Liver (tissue), 9 donors: ENCODE measurements around the gene ERGIC1. TPM values are rescaled to one million over a fixed set of nuclear protein-coding genes. Genes with fewer than 3 reads are reported as not detected.

Experiments used
- DNase-seq: peaks from one replicate; pipeline ENCODE4 v3.0.0-alpha.2; 2017; ENCODE audit warnings: low spot score
- H3K27ac ChIP-seq, 2 donors: one replicate each; pipeline ENCODE4 v1.7.0; 2013; ENCODE audit warnings: inconsistent platforms in 2 of 2, low read length in 2 of 2, control low read depth in 1 of 2, low read depth in 1 of 2, mild to moderate bottlenecking in 1 of 2
- H3K27me3 ChIP-seq, 4 donors: one replicate each; pipeline versions ENCODE4 v1.6.1 to v1.7.0; 2013; ENCODE audit warnings: low read length in 3 of 4, inconsistent platforms in 1 of 4, mild to moderate bottlenecking in 1 of 4, moderate library complexity in 1 of 4; ENCODE audit not compliant: control insufficient read depth in 4 of 4, insufficient read depth in 4 of 4
- H3K36me3 ChIP-seq, 4 donors: one replicate each; pipeline versions ENCODE4 v1.6.1 to v1.7.0; 2013; ENCODE audit warnings: low read length in 3 of 4, mild to moderate bottlenecking in 3 of 4, low read depth in 1 of 4, moderate library complexity in 1 of 4; ENCODE audit not compliant: control insufficient read depth in 4 of 4, insufficient read depth in 3 of 4
- H3K4me1 ChIP-seq, 4 donors: one replicate each; pipeline versions ENCODE4 v1.6.1 to v1.7.0; 2013; ENCODE audit warnings: low read length in 3 of 4, mild to moderate bottlenecking in 3 of 4, moderate library complexity in 1 of 4; ENCODE audit not compliant: control insufficient read depth in 4 of 4, insufficient read depth in 4 of 4
- H3K4me3 ChIP-seq, 3 donors: one replicate each; pipeline versions ENCODE4 v1.6.1 to v1.7.0; 2013; ENCODE audit warnings: low read length in 3 of 3, control low read depth in 1 of 3, low read depth in 1 of 3, mild to moderate bottlenecking in 1 of 3
- H3K9ac ChIP-seq, 2 donors: one replicate each; pipeline ENCODE4 v1.7.0; 2013; ENCODE audit warnings: low read length in 2 of 2, mild to moderate bottlenecking in 2 of 2, moderate library complexity in 2 of 2, control low read depth in 1 of 2, low read depth in 1 of 2
- H3K9me3 ChIP-seq, 4 donors: one replicate each; pipeline versions ENCODE4 v1.6.1 to v1.7.0; 2013; ENCODE audit warnings: low read length in 3 of 4; ENCODE audit not compliant: control insufficient read depth in 4 of 4
- EGR1 ChIP-seq, 2 donors: IDR thresholded peaks; 2 replicates each; pipeline ENCODE4 v1.6.1; 2016 to 2018; ENCODE audit warnings: antibody characterized with exemption in 2 of 2, low read depth in 2 of 2
- GABPA ChIP-seq, 2 donors: IDR thresholded peaks in 1 of 2; conservative IDR thresholded peaks in 1 of 2; 2 replicates each; pipeline ENCODE4 v1.6.1; 2016; ENCODE audit warnings: antibody characterized with exemption in 2 of 2, mild to moderate bottlenecking in 1 of 2, moderate library complexity in 1 of 2
- RXRA ChIP-seq, 2 donors: IDR thresholded peaks; 2 replicates each; pipeline ENCODE4 v1.6.1; 2017 to 2018; ENCODE audit warnings: antibody characterized with exemption in 2 of 2, mild to moderate bottlenecking in 1 of 2
- TAF1 ChIP-seq: conservative IDR thresholded peaks from 2 replicates; pipeline ENCODE4 v1.6.1; 2016; ENCODE audit warnings: antibody characterized with exemption, mild to moderate bottlenecking
- WGBS: extraction: QIAGEN DNeasy Blood & Tissue Kit; methylation state at CpG from one replicate; pipeline ENCODE4 v1.1.7; 2013; 5-methylcytosine and 5-hydroxymethylcytosine counted together
- polyA plus RNA-seq, 2 donors: library from polyadenylated mRNA; stranded (reverse) in 1 of 2; unstranded in 1 of 2; fragments of 200-250 nt in 1 of 2; fragments of >200 nt in 1 of 2; fragmentation: Nextera tagmentation in 1 of 2; extraction: Ambion mirVana in 1 of 2; gene quantifications; one replicate each; pipeline versions ENCODE4 v1.2.1 to v1.2.3, GENCODE V29; 2013 to 2015
- total RNA-seq, 2 donors: library from RNA; depleted of rRNA; stranded (reverse); fragments of >200 nt; gene quantifications; one replicate each; pipeline ENCODE4 v1.2.3, GENCODE V29; 2014
- TF ChIP-seq, protein P1 (sequence below): fragments of 150-350 bp; IDR thresholded peaks from 2 replicates; pipeline ENCODE4 v1.5.1; 2017; ENCODE audit warnings: improper control_type of control experiment, low read depth, low read length; ENCODE audit not compliant: missing input control
- TF ChIP-seq, protein P2 (sequence below): IDR thresholded peaks from 2 replicates; pipeline ENCODE4 v1.6.1; 2016; ENCODE audit warnings: antibody characterized with exemption, mild to moderate bottlenecking
- TF ChIP-seq, protein P3 (sequence below): IDR thresholded peaks from 2 replicates; pipeline ENCODE4 v1.6.1; 2016; ENCODE audit warnings: antibody characterized with exemption
- donor health status: healthy.
- donor health status: healthy.
- donor health status: healthy.
- donor health status: healthy.
- donor health status: healthy.

Gene ERGIC1
- total and polyA plus RNA-seq, 4 donors, result 45.4 to 155 (median 101) TPM

DNA sequence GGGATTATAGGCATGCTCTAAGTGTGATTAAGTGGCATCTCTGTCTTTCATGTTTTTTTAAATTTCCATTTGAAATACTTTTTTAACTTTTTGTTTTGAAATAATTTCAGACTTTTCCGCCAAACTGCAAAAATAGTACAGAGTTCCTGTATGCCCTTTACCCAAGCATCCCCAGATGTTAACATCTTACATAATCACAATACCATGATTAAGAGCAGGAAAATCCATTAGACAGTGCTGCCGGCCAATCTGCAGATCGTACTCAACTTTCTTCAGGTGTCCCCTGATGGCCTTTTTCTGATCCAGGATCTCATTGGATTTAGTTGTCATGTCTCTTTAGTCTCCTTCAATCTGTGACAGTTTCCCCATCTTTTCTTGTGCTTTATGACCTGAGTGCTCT, 49.0 kb downstream of the ERGIC1 start:
- WGBS, result 90% methylated on average over 3 of the region's 3 CpGs
- DNase-seq, result no peak
- Histone ChIP-seq H3K9ac (no peak overlapping the region), H3K27ac (peak overlapping the region in 1 of 2 donors; percentile 73), H3K36me3 (no peaks in the 10 kb centered on the region), H3K9me3 (no peaks in the 10 kb centered on the region), H3K4me3 (no peak overlapping the region), H3K4me1 (peaks cover 4 to 24% (median 13%) of the 10 kb centered on the region in 4 donors), H3K27me3 (no peaks in the 10 kb centered on the region)
- TF ChIP-seq, protein P1, sequence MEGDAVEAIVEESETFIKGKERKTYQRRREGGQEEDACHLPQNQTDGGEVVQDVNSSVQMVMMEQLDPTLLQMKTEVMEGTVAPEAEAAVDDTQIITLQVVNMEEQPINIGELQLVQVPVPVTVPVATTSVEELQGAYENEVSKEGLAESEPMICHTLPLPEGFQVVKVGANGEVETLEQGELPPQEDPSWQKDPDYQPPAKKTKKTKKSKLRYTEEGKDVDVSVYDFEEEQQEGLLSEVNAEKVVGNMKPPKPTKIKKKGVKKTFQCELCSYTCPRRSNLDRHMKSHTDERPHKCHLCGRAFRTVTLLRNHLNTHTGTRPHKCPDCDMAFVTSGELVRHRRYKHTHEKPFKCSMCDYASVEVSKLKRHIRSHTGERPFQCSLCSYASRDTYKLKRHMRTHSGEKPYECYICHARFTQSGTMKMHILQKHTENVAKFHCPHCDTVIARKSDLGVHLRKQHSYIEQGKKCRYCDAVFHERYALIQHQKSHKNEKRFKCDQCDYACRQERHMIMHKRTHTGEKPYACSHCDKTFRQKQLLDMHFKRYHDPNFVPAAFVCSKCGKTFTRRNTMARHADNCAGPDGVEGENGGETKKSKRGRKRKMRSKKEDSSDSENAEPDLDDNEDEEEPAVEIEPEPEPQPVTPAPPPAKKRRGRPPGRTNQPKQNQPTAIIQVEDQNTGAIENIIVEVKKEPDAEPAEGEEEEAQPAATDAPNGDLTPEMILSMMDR, result no peak
- TF ChIP-seq GABPA (IDR thresholded peaks at IDR 0.05 in 1 of 2, conservative IDR thresholded peaks at IDR 0.05 in 1 of 2) (no peak), TAF1 (no peak)
- TF ChIP-seq, protein P2, sequence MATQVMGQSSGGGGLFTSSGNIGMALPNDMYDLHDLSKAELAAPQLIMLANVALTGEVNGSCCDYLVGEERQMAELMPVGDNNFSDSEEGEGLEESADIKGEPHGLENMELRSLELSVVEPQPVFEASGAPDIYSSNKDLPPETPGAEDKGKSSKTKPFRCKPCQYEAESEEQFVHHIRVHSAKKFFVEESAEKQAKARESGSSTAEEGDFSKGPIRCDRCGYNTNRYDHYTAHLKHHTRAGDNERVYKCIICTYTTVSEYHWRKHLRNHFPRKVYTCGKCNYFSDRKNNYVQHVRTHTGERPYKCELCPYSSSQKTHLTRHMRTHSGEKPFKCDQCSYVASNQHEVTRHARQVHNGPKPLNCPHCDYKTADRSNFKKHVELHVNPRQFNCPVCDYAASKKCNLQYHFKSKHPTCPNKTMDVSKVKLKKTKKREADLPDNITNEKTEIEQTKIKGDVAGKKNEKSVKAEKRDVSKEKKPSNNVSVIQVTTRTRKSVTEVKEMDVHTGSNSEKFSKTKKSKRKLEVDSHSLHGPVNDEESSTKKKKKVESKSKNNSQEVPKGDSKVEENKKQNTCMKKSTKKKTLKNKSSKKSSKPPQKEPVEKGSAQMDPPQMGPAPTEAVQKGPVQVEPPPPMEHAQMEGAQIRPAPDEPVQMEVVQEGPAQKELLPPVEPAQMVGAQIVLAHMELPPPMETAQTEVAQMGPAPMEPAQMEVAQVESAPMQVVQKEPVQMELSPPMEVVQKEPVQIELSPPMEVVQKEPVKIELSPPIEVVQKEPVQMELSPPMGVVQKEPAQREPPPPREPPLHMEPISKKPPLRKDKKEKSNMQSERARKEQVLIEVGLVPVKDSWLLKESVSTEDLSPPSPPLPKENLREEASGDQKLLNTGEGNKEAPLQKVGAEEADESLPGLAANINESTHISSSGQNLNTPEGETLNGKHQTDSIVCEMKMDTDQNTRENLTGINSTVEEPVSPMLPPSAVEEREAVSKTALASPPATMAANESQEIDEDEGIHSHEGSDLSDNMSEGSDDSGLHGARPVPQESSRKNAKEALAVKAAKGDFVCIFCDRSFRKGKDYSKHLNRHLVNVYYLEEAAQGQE, result no peak

DNA sequence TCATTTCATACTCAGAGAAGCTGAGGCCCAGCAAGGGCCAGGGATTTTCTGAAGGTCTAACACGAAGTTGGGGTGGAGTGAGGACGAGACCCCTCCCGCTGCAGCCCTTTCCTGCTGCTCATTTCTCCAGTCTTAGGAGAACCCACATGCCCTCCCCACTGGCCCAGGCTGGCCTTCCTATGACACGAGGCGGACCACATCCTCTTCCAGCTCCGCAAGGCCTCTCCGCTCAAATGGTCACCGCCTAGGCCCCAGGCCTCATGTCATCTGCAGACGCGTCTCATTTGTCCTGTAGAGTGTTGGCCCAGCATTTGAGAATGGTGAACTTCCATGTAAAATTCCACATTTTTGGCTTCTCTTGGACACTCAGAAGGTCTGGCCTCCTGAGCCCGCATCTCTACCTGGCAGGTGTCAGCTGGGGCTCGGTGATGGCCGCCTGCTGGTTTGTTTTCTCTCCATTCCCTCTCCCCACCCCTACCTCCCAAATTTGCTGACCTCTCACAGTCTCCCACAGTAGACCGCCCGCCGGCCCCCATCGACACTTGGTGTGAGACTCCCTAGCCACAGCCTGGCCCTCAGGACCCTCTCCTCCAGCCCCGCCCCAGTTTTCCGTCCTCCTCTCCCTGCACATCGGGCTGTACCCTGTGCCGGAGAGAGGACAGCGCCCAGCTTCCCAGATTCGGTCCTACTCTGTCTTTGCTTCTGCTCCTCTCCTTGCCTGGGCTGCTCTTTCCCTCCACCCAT, 51.7 kb downstream of the ERGIC1 start:
- H3K9me3 ChIP-seq, result no peaks in the 10 kb centered on the region
- H3K27ac ChIP-seq, result peak overlapping the region; percentile 82 to 94
- TF ChIP-seq RXRA (IDR thresholded peaks at IDR 0.05) (no peak), TAF1 (no peak), EGR1 (IDR thresholded peaks at IDR 0.05; ENCODE audit: low read depth in 2 of 2) (no peak)
- TF ChIP-seq, protein P3, sequence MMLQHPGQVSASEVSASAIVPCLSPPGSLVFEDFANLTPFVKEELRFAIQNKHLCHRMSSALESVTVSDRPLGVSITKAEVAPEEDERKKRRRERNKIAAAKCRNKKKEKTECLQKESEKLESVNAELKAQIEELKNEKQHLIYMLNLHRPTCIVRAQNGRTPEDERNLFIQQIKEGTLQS, result no peak
- 89% methylated on average over 23 of the region's 23 CpGs for WGBS
- no peaks in the 10 kb centered on the region for H3K27me3 ChIP-seq
- no peak overlapping the region for H3K4me3 ChIP-seq
- H3K4me1 ChIP-seq, result peaks cover 5 to 40% (median 24%) of the 10 kb centered on the region in 4 donors
- peak overlapping the region in 1 of 2 donors; percentile 29 for H3K9ac ChIP-seq
- H3K36me3 ChIP-seq, result peaks cover 0 to 4% (median 2%) of the 10 kb centered on the region in 4 donors
- no peak for DNase-seq

DNA sequence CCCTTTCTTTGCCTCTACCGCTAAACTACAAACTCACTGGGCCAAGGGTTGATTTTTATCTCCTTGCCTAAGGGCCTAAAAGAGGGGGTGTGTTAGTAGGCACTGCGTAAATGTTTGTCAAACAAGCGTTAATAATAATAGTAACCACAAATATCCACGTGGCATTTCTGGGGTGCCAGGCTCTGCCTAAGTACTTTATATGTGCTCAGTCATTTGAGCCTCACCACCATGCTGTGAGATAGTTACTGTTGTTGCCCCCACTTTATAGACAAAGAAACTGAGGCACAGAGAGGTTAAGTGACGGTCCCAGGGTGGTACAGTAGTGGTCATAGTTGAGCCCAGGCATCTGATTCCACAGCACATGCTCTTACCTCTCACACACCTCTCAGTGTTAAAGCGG, 52.4 kb downstream of the ERGIC1 start:
- no peak for DNase-seq
- Histone ChIP-seq H3K36me3 (peaks cover 0 to 4% (median 2%) of the 10 kb centered on the region in 4 donors), H3K9ac (peak overlapping the region; percentile 29 to 70), H3K27me3 (no peaks in the 10 kb centered on the region), H3K4me1 (peaks cover 5 to 46% (median 27%) of the 10 kb centered on the region in 4 donors), H3K9me3 (no peaks in the 10 kb centered on the region), H3K27ac (peak overlapping the region; percentile 82 to 94), H3K4me3 (no peak overlapping the region)
- TF ChIP-seq TAF1, result no peak
- WGBS, result 70% methylated on average over 6 of the region's 6 CpGs
